Endothelial cell of umbilical vein (primary cell): ENCODE measurements around the gene GABARAP. TPM values are rescaled to one million over a fixed set of nuclear protein-coding genes. Genes with fewer than 3 reads are reported as not detected.

Experiments
- BruUV-seq: library from RNA; stranded (reverse); fragments of 400-500 nt; replicated peaks from 2 replicates; lab custom pipeline; 2021; lab: Mats Ljungman, UMichigan
- CTCF ChIA-PET: fragments of 300-600, 350-600 bp; sonication (Branson Sonifier 250); formaldehyde crosslinking; loops from one replicate; lab custom pipeline; 2021; ENCODE audit warnings: antibody characterized with exemption, inconsistent platforms; lab: Charles Lee
- POLR2A ChIA-PET: fragments of 300-600, 350-600 bp; sonication (Branson Sonifier 250); formaldehyde crosslinking; loops from one replicate; lab custom pipeline; 2021; ENCODE audit warnings: antibody characterized with exemption, inconsistent platforms; lab: Charles Lee
- DNase-seq: peaks from one replicate; pipeline ENCODE4 v3.0.0-alpha.2; 2011; ENCODE audit warnings: low read depth, low spot score
- FAIRE-seq: peaks from 2 replicates; lab custom pipeline; 2011; peaks lifted over from hg19 to GRCh38; lab: Jason Lieb, UNC
- H2AFZ ChIP-seq: 2 replicates; pipeline ENCODE4 v1.6.0; 2012; ENCODE audit warnings: low read depth, low read length, control low read depth, inconsistent platforms
- H3K27ac ChIP-seq: 2 replicates; pipeline ENCODE4 v1.5.1; 2011; ENCODE audit warnings: low read depth, mild to moderate bottlenecking, control low read depth, low read length, moderate library complexity; ENCODE audit not compliant: insufficient read depth
- H3K27me3 ChIP-seq, 2 experiments: 2 replicates each; pipeline versions ENCODE4 v1.6.0 to v1.6.1; 2011; ENCODE audit warnings: low read length in 2 of 2, mixed read lengths in 1 of 2; ENCODE audit not compliant: control insufficient read depth in 2 of 2, insufficient read depth in 2 of 2
- H3K36me3 ChIP-seq, 2 experiments: 2 replicates in 1 of 2; 3 replicates in 1 of 2; pipeline ENCODE4 v1.5.1; 2011; ENCODE audit warnings: low read length in 2 of 2, mild to moderate bottlenecking in 1 of 2, moderate library complexity in 1 of 2; ENCODE audit not compliant: control insufficient read depth in 2 of 2, insufficient read depth in 2 of 2; ENCODE audit errors: extremely low read depth in 1 of 2
- H3K4me1 ChIP-seq: 3 replicates; pipeline ENCODE4 v1.5.1; 2011; ENCODE audit warnings: mild to moderate bottlenecking, low read length; ENCODE audit not compliant: control insufficient read depth, insufficient read depth; ENCODE audit errors: extremely low read depth
- H3K4me2 ChIP-seq: 2 replicates; pipeline ENCODE4 v1.6.1; 2011; ENCODE audit warnings: low read length, control low read depth, mixed read lengths; ENCODE audit not compliant: insufficient read depth
- H3K4me3 ChIP-seq, 3 experiments: fragments of 200-600 bp in 1 of 3; sonication (generic), shearing (Covaris generic) in 1 of 3; replicated peaks in 1 of 3; 2 replicates each; pipeline ENCODE4 v1.5.1; 2011 to 2016; ENCODE audit warnings: control low read depth in 3 of 3, low read length in 3 of 3, mild to moderate bottlenecking in 2 of 3, inconsistent platforms in 1 of 3, low read depth in 1 of 3, moderate library complexity in 1 of 3; ENCODE audit not compliant: insufficient read depth in 1 of 3
- H3K79me2 ChIP-seq: 2 replicates; pipeline ENCODE4 v1.6.0; 2012; ENCODE audit warnings: low read length, inconsistent platforms; ENCODE audit not compliant: control insufficient read depth, insufficient read depth
- H3K9ac ChIP-seq: replicated peaks from 2 replicates; pipeline ENCODE3; 2011; ENCODE audit warnings: low read length, control low read depth; ENCODE audit not compliant: insufficient read depth; ENCODE audit errors: extremely low read depth
- H3K9me1 ChIP-seq: replicated peaks from 3 replicates; pipeline ENCODE4 v1.6.0; 2011; ENCODE audit warnings: mild to moderate bottlenecking, low read length; ENCODE audit not compliant: control insufficient read depth, insufficient read depth; ENCODE audit errors: extremely low read depth
- H3K9me3 ChIP-seq: replicated peaks from 2 replicates; pipeline ENCODE4 v1.5.1; 2012; ENCODE audit warnings: low read length, inconsistent platforms; ENCODE audit not compliant: control insufficient read depth, insufficient read depth
- H4K20me1 ChIP-seq: replicated peaks from 2 replicates; pipeline ENCODE3; 2011; ENCODE audit warnings: mild to moderate bottlenecking, low read length; ENCODE audit not compliant: control insufficient read depth, insufficient read depth; ENCODE audit errors: extremely low read depth
- CTCF ChIP-seq, 2 donors: IDR thresholded peaks; 1 replicate in 1 of 2; 2 replicates in 1 of 2; pipeline ENCODE4 v1.5.1; 2011; ENCODE audit warnings: low read length in 2 of 2, mild to moderate bottlenecking in 2 of 2, moderate library complexity in 2 of 2, control low read depth in 1 of 2, inconsistent platforms in 1 of 2, low read depth in 1 of 2; ENCODE audit not compliant: insufficient read depth in 1 of 2; ENCODE audit errors: extremely low read depth in 1 of 2
- EZH2 ChIP-seq: IDR thresholded peaks from 2 replicates; pipeline ENCODE4 v1.6.1; 2012; ENCODE audit warnings: borderline replicate concordance, low read depth, mild to moderate bottlenecking, moderate library complexity, low read length, inconsistent platforms; ENCODE audit not compliant: severe bottlenecking
- FOS ChIP-seq: IDR thresholded peaks from 2 replicates; pipeline ENCODE4 v1.6.1; 2011; ENCODE audit warnings: mild to moderate bottlenecking, low read length, moderate library complexity, borderline replicate concordance; ENCODE audit not compliant: insufficient read depth
- GATA2 ChIP-seq: IDR thresholded peaks from 2 replicates; pipeline ENCODE4 v1.7.0; 2011; ENCODE audit warnings: low read depth, mild to moderate bottlenecking, moderate library complexity, mixed read lengths, low read length; ENCODE audit not compliant: insufficient read length, insufficient read depth
- JUN ChIP-seq: IDR thresholded peaks from 2 replicates; pipeline ENCODE4 v1.6.1; 2011; ENCODE audit warnings: borderline replicate concordance, low read depth; ENCODE audit not compliant: insufficient read length, insufficient read depth
- MAX ChIP-seq: IDR thresholded peaks from 2 replicates; pipeline ENCODE4 v1.6.1; 2011; ENCODE audit not compliant: insufficient read depth, insufficient read length
- MYC ChIP-seq: IDR thresholded peaks from one replicate; pipeline ENCODE4 v1.6.1; 2011; ENCODE audit warnings: mild to moderate bottlenecking, low read depth, low read length
- POLR2A ChIP-seq: IDR thresholded peaks from 2 replicates; pipeline ENCODE4 v1.6.1; 2012; ENCODE audit warnings: low read depth, mild to moderate bottlenecking, control low read depth, low read length
- POLR2AphosphoS5 ChIP-seq: IDR thresholded peaks from 2 replicates; pipeline ENCODE4 v1.6.1; 2012; ENCODE audit warnings: low read depth, mild to moderate bottlenecking, control low read depth, low read length, moderate library complexity; ENCODE audit not compliant: insufficient read depth
- dilution Hi-C: fragments of 300-500 bp; cut with MboI; formaldehyde crosslinking; loops from one replicate; pipeline ENCODE4 v1.15.0; 2019; ENCODE audit warnings: low sequenced_read_pairs; ENCODE audit not compliant: extremely low pct_ligation_motif_present
- intact Hi-C: fragments of 100-400 bp; cut with micrococcal nuclease; formaldehyde crosslinking; loops from one replicate; pipeline ENCODE4 v1.10.0; 2022
- polyA plus RNA-seq, 4 experiments: library from polyadenylated mRNA; depleted of rRNA in 3 of 4; stranded (reverse) in 3 of 4; unstranded in 1 of 4; fragments of >200 nt; gene quantifications; 2 replicates each; pipeline versions ENCODE4 v1.2.1 to v1.2.3, GENCODE V29; 2011 to 2012; ENCODE audit warnings: missing spikeins in 1 of 4
- total RNA-seq: library from RNA; stranded (reverse); gene quantifications from 2 replicates; pipeline ENCODE4 v1.2.3, GENCODE V29; 2021

The GABARAP gene
- total and polyA plus RNA-seq, 2 donors (not counting 3 experiments of a cell fraction or from before 2014, with no cell fraction given), result 401 to 882 TPM

- peak overlapping the region; percentile 95 for H3K27ac ChIP-seq
- no peaks in the 10 kb centered on the region for H3K9me1 ChIP-seq
- H2AFZ ChIP-seq, result peak overlapping the region; percentile 36
- H3K4me3 ChIP-seq, result peak overlapping the region in 2 of 3 experiments; percentile 65 to 91
- DNase-seq (no peak), FAIRE-seq (no peak)
- TF ChIP-seq MAX (no peak), GATA2 (no peak), POLR2A (no peak), POLR2AphosphoS5 (no peak), FOS (no peak), JUN (no peak), EZH2 (no peak), CTCF (IDR thresholded peaks at IDR 0.05; ENCODE audit: extremely low read depth in 1 of 2, insufficient read depth in 1 of 2, low read depth in 1 of 2, low read length in 2 of 2) (no peak), MYC (no peak)
- POLR2A ChIA-PET, result no interaction called here
- H3K36me3 ChIP-seq, result peaks cover 6 to 21% of the 10 kb centered on the region in 2 experiments
- intact Hi-C loops (loop anchor here (1.0 to 2.0 kb wide), 2 partner anchors 37 to 53 kb away; partner anchors contain the start of gene SLC2A4), dilution Hi-C loops (no loop called here)
- peak overlapping the region; percentile 92 for H3K9ac ChIP-seq
- H4K20me1 ChIP-seq, result no peaks in the 10 kb centered on the region
- peak overlapping the region; percentile 97 for H3K4me2 ChIP-seq
- no peaks in the 10 kb centered on the region for H3K27me3 ChIP-seq
- peaks cover 50% of the 10 kb centered on the region for H3K79me2 ChIP-seq
- no TSS peak for BruUV-seq
- no peaks in the 10 kb centered on the region for H3K9me3 ChIP-seq
- CTCF ChIA-PET, result interaction anchor here (1.0 to 3.4 kb wide), 3 partner anchors 8 to 53 kb away, joined by 3 to 24 read pairs (median 16); partner anchors contain the start of genes ACADVL, CTDNEP1, DLG4 and ELP5
- H3K4me1 ChIP-seq, result peaks cover 23% of the 10 kb centered on the region
Measured at GRCh38 chr17:7243453-7243729, 1.1 kb upstream of the GABARAP start.
